Ascending aorta (tissue), 2 donors: Measurements from ENCODE around the gene TM9SF2. TPM values are rescaled to one million over a fixed set of nuclear protein-coding genes. Genes with fewer than 3 reads are reported as not detected.

Experiments used
- DNase-seq, 2 donors: peaks; one replicate each; pipeline ENCODE4 v3.0.0-alpha.2; 2019; ENCODE audit warnings: low spot score in 2 of 2
- H3K27ac ChIP-seq, 2 donors: fragments of 200-600 bp; sonication (generic); one replicate each; pipeline ENCODE4 v1.5.1; 2016 to 2017; ENCODE audit warnings: mild to moderate bottlenecking in 1 of 2
- H3K27me3 ChIP-seq: fragments of 200-600 bp; sonication (generic); one replicate; pipeline ENCODE4 v1.5.1; 2017
- H3K36me3 ChIP-seq, 2 donors: fragments of 200-600 bp; sonication (generic); one replicate each; pipeline ENCODE4 v1.5.1; 2016
- H3K4me1 ChIP-seq, 2 donors: fragments of 200-600 bp; sonication (generic); one replicate each; pipeline ENCODE4 v1.5.1; 2016 to 2017; ENCODE audit warnings: mild to moderate bottlenecking in 1 of 2
- H3K4me3 ChIP-seq, 2 donors: fragments of 200-600 bp; sonication (generic); one replicate each; pipeline ENCODE4 v1.5.1; 2016 to 2017; ENCODE audit warnings: mild to moderate bottlenecking in 1 of 2
- H3K9me3 ChIP-seq, 2 donors: fragments of 200-600 bp; sonication (generic); one replicate each; pipeline ENCODE4 v1.5.1; 2016
- CTCF ChIP-seq, 3 experiments: fragments of 200-600 bp in 2 of 3; fragments of 450-650 bp in 1 of 3; sonication (generic) in 2 of 3; IDR thresholded peaks; one replicate each; pipeline ENCODE4 v1.5.1; 2016 to 2019; ENCODE audit warnings: antibody characterized with exemption in 3 of 3, mild to moderate bottlenecking in 1 of 3, moderate library complexity in 1 of 3
- intact Hi-C: fragments of 100-400 bp; cut with DNase I; formaldehyde crosslinking; loops from one replicate; pipeline ENCODE4 v1.15.1; 2023
- total RNA-seq: library from RNA; depleted of rRNA; stranded (reverse); fragments of >200 nt; gene quantifications from one replicate; pipeline ENCODE4 v1.1.0, GENCODE V29; 2016

Gene TM9SF2
- total RNA-seq, 1 donor from 2014 or later = 56.8 TPM

DNA sequence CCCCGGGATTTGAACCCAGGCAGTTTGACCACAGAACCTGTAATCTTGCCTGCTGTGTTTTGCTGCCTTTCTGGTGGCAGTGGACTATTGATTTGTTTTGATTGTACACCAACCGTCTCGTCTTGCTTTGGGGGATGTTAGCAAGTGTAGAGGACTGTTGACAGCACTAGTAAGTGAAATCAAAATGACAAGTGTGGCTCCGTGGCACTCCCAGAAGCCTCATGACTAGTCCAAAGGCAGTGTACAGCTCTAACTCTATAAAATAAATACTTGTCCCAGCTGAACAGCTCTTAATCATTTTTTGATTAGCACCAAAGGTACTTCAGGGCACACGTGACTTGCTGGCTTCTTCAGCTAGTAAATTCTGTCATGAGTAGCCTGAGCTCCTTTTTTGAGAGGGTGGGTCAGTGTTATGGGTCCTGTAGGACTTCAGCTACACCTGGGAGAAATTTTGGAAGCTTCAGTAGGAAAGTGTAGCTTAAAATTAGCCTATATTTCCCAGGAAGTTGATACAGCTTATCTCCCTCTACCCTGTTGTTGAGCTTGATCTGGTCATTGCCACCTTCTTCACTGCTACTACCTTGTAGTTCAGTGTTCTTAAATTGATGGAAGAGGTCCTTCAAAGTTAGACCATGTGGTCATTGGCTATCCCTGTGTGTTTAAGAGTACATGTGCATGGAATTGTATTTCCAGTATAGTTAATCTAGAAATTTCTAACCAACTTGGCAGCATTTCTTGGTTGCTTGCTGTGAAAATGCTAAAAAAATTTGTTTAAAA is 15.1 kb downstream of the TM9SF2 start:
- Histone ChIP-seq H3K4me1 (peaks cover 0 to 9% of the 10 kb centered on the region in 2 donors), H3K4me3 (no peak overlapping the region), H3K9me3 (no peaks in the 10 kb centered on the region), H3K36me3 (peaks cover 20 to 22% of the 10 kb centered on the region in 2 donors), H3K27me3 (no peaks in the 10 kb centered on the region), H3K27ac (no peak overlapping the region)
- no peak for DNase-seq
- no peak for TF ChIP-seq CTCF (IDR thresholded peaks at IDR 0.05)
- intact Hi-C loops = no loop called here

GRCh38 chr13:99517577-99517976 is 16.3 kb downstream of the TM9SF2 start:
- intact Hi-C loops = no loop called here
- DNase-seq = no peak
- no peak overlapping the region for H3K4me3 ChIP-seq
- no peak overlapping the region for H3K27ac ChIP-seq
- peaks cover 28 to 32% of the 10 kb centered on the region in 2 donors for H3K36me3 ChIP-seq
- H3K27me3 ChIP-seq = no peaks in the 10 kb centered on the region
- peaks cover 0 to 7% of the 10 kb centered on the region in 2 donors for H3K4me1 ChIP-seq
- H3K9me3 ChIP-seq = no peaks in the 10 kb centered on the region
- TF ChIP-seq CTCF (IDR thresholded peaks at IDR 0.05) = no peak

DNA sequence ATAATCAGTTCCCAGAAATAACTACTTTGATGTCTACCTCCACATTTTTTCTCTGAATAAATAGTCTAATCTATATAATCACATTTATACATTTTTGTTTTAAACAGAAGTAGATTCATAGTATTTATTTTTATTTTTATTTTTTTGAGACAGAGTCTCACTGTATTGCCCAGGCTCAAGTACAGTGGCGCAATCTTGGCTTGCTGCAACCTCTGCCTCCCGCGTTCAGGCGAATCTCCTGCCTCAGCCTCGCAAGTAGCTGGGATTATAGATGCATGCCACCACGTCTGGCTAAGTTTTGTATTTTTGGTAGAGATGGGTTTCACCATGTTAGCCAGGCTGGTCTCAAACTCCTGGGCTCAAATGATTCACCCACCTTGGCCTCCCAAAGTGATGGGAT is 16.7 kb downstream of the TM9SF2 start:
- intact Hi-C loops = no loop called here
- DNase-seq = no peak
- Histone ChIP-seq H3K4me1 (peaks cover 0 to 5% of the 10 kb centered on the region in 2 donors), H3K27ac (no peak overlapping the region), H3K9me3 (no peaks in the 10 kb centered on the region), H3K27me3 (no peaks in the 10 kb centered on the region), H3K36me3 (peaks cover 30 to 36% of the 10 kb centered on the region in 2 donors), H3K4me3 (no peak overlapping the region)
- no peak for TF ChIP-seq CTCF (IDR thresholded peaks at IDR 0.05)

GRCh38 chr13:99522298-99522697 is 21.0 kb downstream of the TM9SF2 start:
- Histone ChIP-seq H3K4me3 (no peak overlapping the region), H3K36me3 (peaks cover 40 to 64% of the 10 kb centered on the region in 2 donors), H3K4me1 (no peaks in the 10 kb centered on the region), H3K9me3 (no peaks in the 10 kb centered on the region), H3K27ac (no peak overlapping the region), H3K27me3 (no peaks in the 10 kb centered on the region)
- DNase-seq = no peak
- intact Hi-C loops = no loop called here
- TF ChIP-seq CTCF (IDR thresholded peaks at IDR 0.05) = no peak

- Histone ChIP-seq H3K36me3 (peaks cover 36 to 61% of the 10 kb centered on the region in 2 donors), H3K27ac (no peak overlapping the region), H3K27me3 (no peaks in the 10 kb centered on the region), H3K4me1 (no peaks in the 10 kb centered on the region), H3K4me3 (no peak overlapping the region), H3K9me3 (no peaks in the 10 kb centered on the region)
- TF ChIP-seq CTCF (IDR thresholded peaks at IDR 0.05) = no peak
- DNase-seq = no peak
- intact Hi-C loops = no loop called here
These were observed 22.6 kb downstream of the TM9SF2 start for GRCh38 chr13:99523838-99524237.
